WERI-Rb-1 (cell line): ENCODE measurements around the gene COL6A5.

Experiments
- DNase-seq: peaks from one replicate; pipeline ENCODE4 v3.0.0-alpha.2; 2020
- H3K27ac ChIP-seq: fragments of 250-450 bp; sonication (Bioruptor Pico); 2 replicates; pipeline ENCODE4 v1.5.1; 2020; ENCODE audit warnings: mild to moderate bottlenecking, moderate library complexity
- H3K27me3 ChIP-seq: fragments of 250-450 bp; sonication (Bioruptor Pico); 2 replicates; pipeline ENCODE4 v1.5.1; 2021; ENCODE audit warnings: mild to moderate bottlenecking, low read depth, moderate library complexity; ENCODE audit not compliant: insufficient read depth, severe bottlenecking
- H3K36me3 ChIP-seq: fragments of 250-450 bp; sonication (Bioruptor Pico); 2 replicates; pipeline ENCODE4 v1.5.1; 2020; ENCODE audit warnings: mild to moderate bottlenecking, moderate library complexity
- H3K4me3 ChIP-seq: 2 replicates; pipeline ENCODE4 v1.5.1; 2011; ENCODE audit warnings: low read depth, mild to moderate bottlenecking, control low read depth, low read length
- H3K9me3 ChIP-seq: fragments of 250-450 bp; sonication (Bioruptor Pico); 2 replicates; pipeline ENCODE4 v1.5.1; 2021; ENCODE audit warnings: mild to moderate bottlenecking, moderate library complexity; ENCODE audit not compliant: severe bottlenecking
- TF ChIP-seq, protein P1 (sequence below): IDR thresholded peaks from 2 replicates; pipeline ENCODE4 v1.5.1; 2011; ENCODE audit warnings: low read depth, mild to moderate bottlenecking, control low read depth, inconsistent platforms, low read length

Gene COL6A5

DNA sequence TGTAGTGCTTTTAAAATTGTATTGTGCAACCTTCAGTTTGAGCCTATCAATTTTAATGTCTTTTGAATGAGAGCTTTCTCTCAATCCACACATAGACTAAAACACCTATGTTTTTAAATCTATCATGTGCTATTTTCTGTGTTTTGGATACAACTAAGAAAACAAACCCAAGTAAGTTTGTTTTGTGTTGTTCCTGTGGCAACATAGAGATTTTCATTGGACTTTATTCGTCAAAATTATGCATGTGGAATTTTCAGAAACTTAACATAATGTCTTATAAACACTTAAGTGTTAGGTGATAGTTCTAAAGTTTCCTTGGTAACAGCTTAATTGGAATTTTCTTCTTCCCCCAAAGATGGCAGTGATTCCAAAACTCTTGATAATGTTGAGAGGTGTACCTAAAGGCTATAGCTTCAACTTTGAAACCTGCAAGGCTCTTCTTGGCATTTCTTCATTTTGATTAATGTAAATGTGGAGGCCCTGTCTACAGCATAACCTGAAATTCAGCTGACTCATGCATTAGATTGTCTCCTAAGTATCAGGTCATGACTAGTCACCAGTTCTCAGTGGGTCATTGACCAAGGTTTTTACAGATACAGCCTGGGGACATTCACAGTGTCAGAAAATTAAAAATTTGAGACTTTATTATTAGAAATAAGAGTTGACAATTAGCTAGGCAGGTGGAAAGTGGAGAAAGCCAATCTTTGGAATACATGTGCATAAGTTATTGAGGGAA, 44.4 kb downstream of the COL6A5 start:
- no peak overlapping the region for H3K4me3 ChIP-seq
- H3K36me3 ChIP-seq, result no peaks in the 10 kb centered on the region
- TF ChIP-seq, protein P1, sequence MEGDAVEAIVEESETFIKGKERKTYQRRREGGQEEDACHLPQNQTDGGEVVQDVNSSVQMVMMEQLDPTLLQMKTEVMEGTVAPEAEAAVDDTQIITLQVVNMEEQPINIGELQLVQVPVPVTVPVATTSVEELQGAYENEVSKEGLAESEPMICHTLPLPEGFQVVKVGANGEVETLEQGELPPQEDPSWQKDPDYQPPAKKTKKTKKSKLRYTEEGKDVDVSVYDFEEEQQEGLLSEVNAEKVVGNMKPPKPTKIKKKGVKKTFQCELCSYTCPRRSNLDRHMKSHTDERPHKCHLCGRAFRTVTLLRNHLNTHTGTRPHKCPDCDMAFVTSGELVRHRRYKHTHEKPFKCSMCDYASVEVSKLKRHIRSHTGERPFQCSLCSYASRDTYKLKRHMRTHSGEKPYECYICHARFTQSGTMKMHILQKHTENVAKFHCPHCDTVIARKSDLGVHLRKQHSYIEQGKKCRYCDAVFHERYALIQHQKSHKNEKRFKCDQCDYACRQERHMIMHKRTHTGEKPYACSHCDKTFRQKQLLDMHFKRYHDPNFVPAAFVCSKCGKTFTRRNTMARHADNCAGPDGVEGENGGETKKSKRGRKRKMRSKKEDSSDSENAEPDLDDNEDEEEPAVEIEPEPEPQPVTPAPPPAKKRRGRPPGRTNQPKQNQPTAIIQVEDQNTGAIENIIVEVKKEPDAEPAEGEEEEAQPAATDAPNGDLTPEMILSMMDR, result no peak

DNA sequence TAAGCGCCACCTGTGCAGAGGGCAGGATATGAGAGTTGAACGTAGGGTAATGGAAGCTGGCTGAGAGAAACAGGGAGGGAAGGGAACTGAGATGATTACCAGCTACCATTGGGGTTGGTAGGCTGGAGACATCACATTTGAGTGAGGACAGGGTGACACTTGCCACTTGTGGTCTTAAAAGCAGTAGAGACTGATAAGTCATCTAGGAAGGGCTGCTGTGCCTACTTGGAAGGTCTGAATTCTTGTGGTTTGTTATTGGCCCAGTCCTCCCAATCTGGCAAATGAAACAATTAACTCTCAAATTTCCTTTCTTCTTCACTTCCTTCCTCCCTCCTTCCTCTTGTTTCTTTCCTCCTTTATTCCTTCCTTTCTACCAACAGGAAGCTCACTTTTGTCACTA, 46.8 kb downstream of the COL6A5 start:
- H3K9me3 ChIP-seq, result no peaks in the 10 kb centered on the region
- no peak overlapping the region for H3K4me3 ChIP-seq
- H3K27me3 ChIP-seq, result peaks cover 28% of the 10 kb centered on the region
- DNase-seq, result no peak
- no peak overlapping the region for H3K27ac ChIP-seq
- H3K36me3 ChIP-seq, result no peaks in the 10 kb centered on the region
- TF ChIP-seq, protein P1, result no peak

More for the DNA sequence above, 44.4 kb downstream of the COL6A5 start:
- Histone ChIP-seq H3K27ac (no peak overlapping the region), H3K9me3 (no peaks in the 10 kb centered on the region), H3K27me3 (peaks cover 25% of the 10 kb centered on the region)
- no peak for DNase-seq

DNA sequence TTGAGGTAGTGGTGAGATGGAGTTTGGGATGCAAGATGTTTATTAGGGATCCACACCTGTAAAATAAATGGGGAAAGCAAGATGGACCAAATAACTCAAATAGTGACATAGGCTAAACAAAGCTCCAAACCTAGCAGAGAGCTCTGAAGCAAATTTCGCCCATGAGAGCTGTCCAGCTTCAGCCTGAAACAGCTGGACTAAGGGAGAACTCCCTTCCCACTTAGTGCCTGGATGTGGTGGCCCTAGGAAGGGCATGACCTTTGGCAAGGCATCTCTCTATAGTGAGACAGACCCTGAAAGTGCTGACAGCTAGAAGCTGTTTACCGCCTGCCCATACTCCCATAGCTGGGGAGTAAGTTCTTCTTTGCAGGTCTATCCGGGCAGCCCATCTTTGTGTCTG, 48.1 kb downstream of the COL6A5 start:
- peaks cover 29% of the 10 kb centered on the region for H3K27me3 ChIP-seq

DNA sequence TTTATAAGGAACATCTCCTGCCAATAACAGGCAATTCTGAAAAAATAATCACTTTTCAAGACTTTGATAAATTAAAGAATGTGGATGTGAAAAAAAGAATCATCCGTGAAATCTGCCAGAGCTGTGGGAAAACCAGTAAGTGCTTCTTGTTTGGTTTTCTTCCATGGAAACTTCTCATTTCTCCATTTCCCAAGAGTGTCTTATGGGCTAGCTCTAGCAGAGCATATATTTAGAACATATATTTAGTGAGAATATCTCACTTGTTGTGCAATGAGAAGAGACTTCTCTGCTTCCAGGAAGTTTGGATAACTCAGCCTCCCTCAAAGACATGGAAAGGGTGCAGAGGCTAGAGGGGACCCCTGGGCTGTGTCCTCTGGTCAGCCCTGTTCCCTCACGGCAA, 49.9 kb downstream of the COL6A5 start:
- no peak overlapping the region for H3K4me3 ChIP-seq
- peaks cover 29% of the 10 kb centered on the region for H3K27me3 ChIP-seq
- no peak for DNase-seq
- TF ChIP-seq, protein P1, result no peak
- H3K27ac ChIP-seq, result no peak overlapping the region
- H3K36me3 ChIP-seq, result no peaks in the 10 kb centered on the region
- no peaks in the 10 kb centered on the region for H3K9me3 ChIP-seq

More for the DNA sequence above, 48.1 kb downstream of the COL6A5 start:
- Histone ChIP-seq H3K27ac (no peak overlapping the region), H3K9me3 (no peaks in the 10 kb centered on the region), H3K4me3 (no peak overlapping the region), H3K36me3 (no peaks in the 10 kb centered on the region)
- TF ChIP-seq, protein P1, result no peak
- DNase-seq, result no peak

DNA sequence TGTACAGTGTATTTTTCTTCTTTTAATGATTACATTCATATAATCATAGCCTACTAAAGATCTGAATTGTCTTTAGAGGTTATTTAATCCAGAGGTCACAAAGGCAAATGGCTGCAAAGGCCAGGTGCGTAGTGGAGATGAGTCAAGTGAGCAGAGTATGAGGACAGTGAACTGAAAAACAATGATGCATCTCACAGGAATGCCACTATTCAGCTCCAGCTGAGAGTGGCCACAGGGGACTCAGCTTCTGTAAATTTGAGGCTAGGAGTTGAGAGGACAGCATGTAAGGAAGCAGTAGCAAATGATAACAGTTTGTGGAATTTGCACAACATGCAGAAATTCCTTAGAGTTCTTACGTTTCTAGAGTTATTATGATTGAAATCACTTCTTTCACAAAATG, 50.4 kb downstream of the COL6A5 start:
- TF ChIP-seq, protein P1, result no peak
- peaks cover 29% of the 10 kb centered on the region for H3K27me3 ChIP-seq
- DNase-seq, result no peak
- H3K9me3 ChIP-seq, result no peaks in the 10 kb centered on the region
- no peak overlapping the region for H3K27ac ChIP-seq
- no peak overlapping the region for H3K4me3 ChIP-seq
- no peaks in the 10 kb centered on the region for H3K36me3 ChIP-seq

DNA sequence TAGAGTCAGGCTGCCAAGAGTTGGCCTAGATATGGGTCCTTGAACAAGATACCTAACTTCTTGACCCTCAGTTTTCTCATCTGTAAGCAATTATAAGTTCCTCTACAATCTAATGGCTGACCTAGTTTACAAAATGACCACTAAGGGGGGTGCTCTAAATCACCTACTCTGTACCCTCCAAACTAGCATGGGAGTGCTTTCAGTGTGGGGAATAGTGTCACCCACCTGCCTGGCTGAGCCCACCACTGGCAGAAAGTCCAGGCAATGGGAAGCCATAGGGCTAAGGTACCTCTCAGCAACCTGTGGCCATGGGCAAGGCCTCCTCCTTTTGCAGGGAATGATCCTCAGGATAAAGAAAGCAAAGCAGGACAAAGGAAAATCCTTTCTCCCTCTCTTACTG, 58.9 kb downstream of the COL6A5 start:
- Histone ChIP-seq H3K27ac (no peak overlapping the region), H3K36me3 (no peaks in the 10 kb centered on the region), H3K4me3 (no peak overlapping the region), H3K9me3 (peaks cover 4% of the 10 kb centered on the region), H3K27me3 (peaks cover 10% of the 10 kb centered on the region)
- no peak for DNase-seq
- TF ChIP-seq, protein P1, result no peak
